Common myeloid progenitor, CD34-positive (primary cell): ENCODE data around the gene NKX2-8.
"Not testable (repeated sequence)": the region's sequence is repeated elsewhere in the genome, so short reads cannot be mapped to it uniquely, and the experiment has no call there.

Experiments used
- CTCF ChIA-PET: fragments of 350-600 bp; sonication (Branson Sonifier 250); formaldehyde crosslinking; loops from one replicate; lab custom pipeline; 2021; ENCODE audit warnings: antibody characterized with exemption; lab: Charles Lee
- POLR2A ChIA-PET: fragments of 350-600 bp; sonication (Branson Sonifier 250); formaldehyde crosslinking; loops from one replicate; lab custom pipeline; 2021; ENCODE audit warnings: antibody characterized with exemption; lab: Charles Lee
- DNase-seq, 3 donors: peaks; one replicate each; pipeline versions ENCODE4 v3.0.0 to v3.0.0-alpha.2; 2013
- H3K27ac ChIP-seq, 2 experiments: 1 replicate in 1 of 2; 2 replicates in 1 of 2; pipeline ENCODE4 v1.7.0; 2013; ENCODE audit warnings: inconsistent platforms in 2 of 2, low read length in 2 of 2, mild to moderate bottlenecking in 2 of 2, low read depth in 1 of 2, moderate library complexity in 1 of 2; ENCODE audit not compliant: severe bottlenecking in 2 of 2, insufficient read depth in 1 of 2, poor library complexity in 1 of 2
- H3K27me3 ChIP-seq, 5 experiments: replicated peaks in 2 of 5; 1 replicate in 3 of 5; 2 replicates in 2 of 5; pipeline versions ENCODE4 v1.6.1 to v1.7.0; 2013; ENCODE audit warnings: low read length in 4 of 5, mild to moderate bottlenecking in 2 of 5, moderate library complexity in 2 of 5, inconsistent platforms in 1 of 5; ENCODE audit not compliant: insufficient read depth in 5 of 5, control insufficient read depth in 4 of 5
- H3K36me3 ChIP-seq, 4 experiments: 1 replicate in 2 of 4; 2 replicates in 2 of 4; pipeline versions ENCODE4 v1.6.1 to v1.7.0; 2013; ENCODE audit warnings: low read length in 3 of 4, control low read depth in 1 of 4, mild to moderate bottlenecking in 1 of 4; ENCODE audit not compliant: control insufficient read depth in 4 of 4, insufficient read depth in 4 of 4
- H3K4me1 ChIP-seq, 4 experiments: 1 replicate in 3 of 4; 2 replicates in 1 of 4; pipeline versions ENCODE4 v1.6.1 to v1.7.1; 2013; ENCODE audit warnings: low read length in 3 of 4, mild to moderate bottlenecking in 3 of 4, control low read depth in 1 of 4, inconsistent platforms in 1 of 4, moderate library complexity in 1 of 4; ENCODE audit not compliant: control insufficient read depth in 4 of 4, insufficient read depth in 4 of 4; ENCODE audit errors: control extremely low read depth in 1 of 4
- H3K4me3 ChIP-seq, 7 experiments: 1 replicate in 4 of 7; 2 replicates in 3 of 7; pipeline versions ENCODE4 v1.5.1 to v1.7.0; 2013; ENCODE audit warnings: mild to moderate bottlenecking in 7 of 7, low read length in 6 of 7, moderate library complexity in 6 of 7, inconsistent platforms in 2 of 7, low read depth in 2 of 7, control low read depth in 1 of 7; ENCODE audit not compliant: insufficient read depth in 4 of 7, control insufficient read depth in 1 of 7; ENCODE audit errors: extremely low read depth in 1 of 7
- H3K9me3 ChIP-seq, 5 experiments: 1 replicate in 4 of 5; 2 replicates in 1 of 5; pipeline versions ENCODE4 v1.6.1 to v1.7.1; 2013; ENCODE audit warnings: low read length in 4 of 5, mild to moderate bottlenecking in 2 of 5, inconsistent platforms in 1 of 5, low read depth in 1 of 5, moderate library complexity in 1 of 5; ENCODE audit not compliant: control insufficient read depth in 4 of 5, insufficient read depth in 2 of 5; ENCODE audit errors: control extremely low read depth in 1 of 5
- WGBS: methylation state at CpG from one replicate; pipeline ENCODE4 v1.1.5; 2013; ENCODE audit not compliant: insufficient coverage; 5-methylcytosine and 5-hydroxymethylcytosine counted together

NKX2-8 gene

GRCh38 chr14:36553656-36554260 lies 28.7 kb downstream of the NKX2-8 start:
- no peaks in the 10 kb centered on the region for H3K9me3 ChIP-seq
- no peak overlapping the region for H3K4me3 ChIP-seq
- H3K27me3 ChIP-seq: peaks cover 2 to 36% (median 5%) of the 10 kb centered on the region in 5 experiments
- WGBS: 60% methylated on average over 2 of the region's 4 CpGs
- ChIA-PET CTCF (interaction anchor here (0.7 to 2.7 kb wide), 12 partner anchors 8 to 86 kb away, joined by 3 to 11 read pairs (median 4); no protein-coding TSS in a partner anchor), POLR2A (interaction anchor here (0.6 kb wide), 1 partner anchor 26 kb away, joined by 3 read pairs; no protein-coding TSS in a partner anchor)
- H3K4me1 ChIP-seq: no peaks in the 10 kb centered on the region
- H3K27ac ChIP-seq: no peak overlapping the region
- H3K36me3 ChIP-seq: no peaks in the 10 kb centered on the region
- DNase-seq: peak; percentile 50 to 67 (median 57)

- POLR2A ChIA-PET: no interaction called here
- WGBS: no CpG with 5 or more reads among the region's 1 CpG
These were observed 31.5 kb downstream of the NKX2-8 start for GRCh38 chr14:36550899-36551298.

GRCh38 chr14:36544280-36544679 lies 38.1 kb downstream of the NKX2-8 start:
- DNase-seq, CTCF ChIA-PET, H3K9me3 ChIP-seq, H3K4me3 ChIP-seq, H3K27ac ChIP-seq, H3K36me3 ChIP-seq, POLR2A ChIA-PET, H3K4me1 ChIP-seq: not testable (repeated sequence)
- H3K27me3 ChIP-seq: peaks cover 3 to 51% (median 5%) of the 10 kb centered on the region in 5 experiments
- WGBS: 95% methylated on average over 13 of the region's 16 CpGs

More at GRCh38 chr14:36550899-36551298, 31.5 kb downstream of the NKX2-8 start:
- no peaks in the 10 kb centered on the region for H3K4me1 ChIP-seq
- no peaks in the 10 kb centered on the region for H3K36me3 ChIP-seq
- CTCF ChIA-PET: no interaction called here
- H3K27me3 ChIP-seq: peaks cover 4 to 52% (median 7%) of the 10 kb centered on the region in 5 experiments
- H3K4me3 ChIP-seq: no peak overlapping the region
- no peak for DNase-seq
- H3K9me3 ChIP-seq: no peaks in the 10 kb centered on the region
- no peak overlapping the region for H3K27ac ChIP-seq

- ChIA-PET POLR2A (no interaction called here), CTCF (interaction anchor here (0.8 to 2.2 kb wide), 5 partner anchors 15 to 39 kb away, joined by 3 to 8 read pairs (median 3); no protein-coding TSS in a partner anchor)
- Histone ChIP-seq H3K27ac (no peak overlapping the region), H3K9me3 (peaks cover 0 to 14% (median 2%) of the 10 kb centered on the region in 5 experiments), H3K4me3 (no peak overlapping the region), H3K36me3 (no peaks in the 10 kb centered on the region), H3K4me1 (no peaks in the 10 kb centered on the region), H3K27me3 (peaks cover 2 to 55% (median 7%) of the 10 kb centered on the region in 5 experiments)
- no CpG with 5 or more reads among the region's 1 CpG for WGBS
- DNase-seq: no peak
These were observed 44.4 kb downstream of the NKX2-8 start for GRCh38 chr14:36538051-36538450.
